Spleen (tissue), 7 donors: Measurements from ENCODE around the gene SNRPD1.

Experiments
- POLR2A ChIP-seq, 3 donors: fragments of 450-650 bp; IDR thresholded peaks; one replicate each; pipeline ENCODE4 v1.5.1; 2017; ENCODE audit warnings: antibody characterized with exemption in 3 of 3, mild to moderate bottlenecking in 1 of 3
- POLR2AphosphoS5 ChIP-seq, 3 donors: sonication (generic); formaldehyde crosslinking; IDR thresholded peaks; one replicate each; pipeline ENCODE4 v1.5.1; 2017; ENCODE audit warnings: antibody characterized with exemption in 3 of 3
- TF ChIP-seq, protein P1 (sequence below), 11 experiments: fragments of 200-600 bp in 7 of 11; fragments of 450-650 bp in 4 of 11; sonication (generic) in 4 of 11; IDR thresholded peaks in 8 of 11; conservative IDR thresholded peaks in 3 of 11; 1 replicate in 7 of 11; 2 replicates in 4 of 11; pipeline versions ENCODE4 v1.4.0 to v1.8.0; 2016 to 2021; ENCODE audit warnings: antibody characterized with exemption in 11 of 11, inconsistent platforms in 4 of 11, mild to moderate bottlenecking in 1 of 11
- donor health status: DM: no; HTN: no; CAD: no; lungs with moderate emphysema.
- donor health status: DM: no; HTN: no; CAD: no.
- donor health status: DM: no; HTN: no; CAD: no.

DNA sequence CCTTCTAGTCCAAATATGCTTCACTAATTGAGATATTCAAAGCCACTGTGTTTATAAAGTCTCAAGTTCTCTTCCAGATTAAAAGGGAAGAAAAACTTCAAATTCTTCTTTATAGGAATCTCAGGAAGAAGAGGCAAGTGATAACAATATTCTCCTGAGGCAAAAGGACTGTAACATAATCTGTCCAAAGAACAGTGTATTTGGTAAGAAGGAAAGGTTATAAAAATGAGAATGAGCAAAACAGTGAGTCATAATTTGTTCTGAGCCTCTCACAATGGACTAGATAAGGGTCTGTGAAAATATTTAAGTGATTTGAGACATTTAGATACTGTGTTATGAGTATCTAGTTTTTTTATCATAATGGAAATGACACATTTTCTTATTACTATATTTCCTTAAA lies 44.3 kb downstream of the SNRPD1 start:
- TF ChIP-seq, protein P1, sequence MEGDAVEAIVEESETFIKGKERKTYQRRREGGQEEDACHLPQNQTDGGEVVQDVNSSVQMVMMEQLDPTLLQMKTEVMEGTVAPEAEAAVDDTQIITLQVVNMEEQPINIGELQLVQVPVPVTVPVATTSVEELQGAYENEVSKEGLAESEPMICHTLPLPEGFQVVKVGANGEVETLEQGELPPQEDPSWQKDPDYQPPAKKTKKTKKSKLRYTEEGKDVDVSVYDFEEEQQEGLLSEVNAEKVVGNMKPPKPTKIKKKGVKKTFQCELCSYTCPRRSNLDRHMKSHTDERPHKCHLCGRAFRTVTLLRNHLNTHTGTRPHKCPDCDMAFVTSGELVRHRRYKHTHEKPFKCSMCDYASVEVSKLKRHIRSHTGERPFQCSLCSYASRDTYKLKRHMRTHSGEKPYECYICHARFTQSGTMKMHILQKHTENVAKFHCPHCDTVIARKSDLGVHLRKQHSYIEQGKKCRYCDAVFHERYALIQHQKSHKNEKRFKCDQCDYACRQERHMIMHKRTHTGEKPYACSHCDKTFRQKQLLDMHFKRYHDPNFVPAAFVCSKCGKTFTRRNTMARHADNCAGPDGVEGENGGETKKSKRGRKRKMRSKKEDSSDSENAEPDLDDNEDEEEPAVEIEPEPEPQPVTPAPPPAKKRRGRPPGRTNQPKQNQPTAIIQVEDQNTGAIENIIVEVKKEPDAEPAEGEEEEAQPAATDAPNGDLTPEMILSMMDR (IDR thresholded peaks at IDR 0.05 in 8 of 11, conservative IDR thresholded peaks at IDR 0.05 in 3 of 11), result no peak
- no peak for TF ChIP-seq POLR2A (IDR thresholded peaks at IDR 0.05)
- no peak for TF ChIP-seq POLR2AphosphoS5 (IDR thresholded peaks at IDR 0.05)
